HG02870 (cell line): ENCODE data around the gene IL17REL.
"Not testable (repeated sequence)": the region's sequence is repeated elsewhere in the genome, so short reads cannot be mapped to it uniquely, and the experiment has no call there.

Source experiments
- ATAC-seq: cut with Tn5 transposase; IDR thresholded peaks from one replicate; pipeline ENCODE4 v1.9.1; 2021; ENCODE audit warnings: mild to moderate bottlenecking, moderate library complexity; ENCODE audit not compliant: unreplicated experiment

The IL17REL gene

GRCh38 chr22:49948116-49948957 is 64.2 kb downstream of the IL17REL start:
- ATAC-seq, result no peak

GRCh38 chr22:49947296-49947622 is 65.3 kb downstream of the IL17REL start:
- no peak for ATAC-seq

DNA sequence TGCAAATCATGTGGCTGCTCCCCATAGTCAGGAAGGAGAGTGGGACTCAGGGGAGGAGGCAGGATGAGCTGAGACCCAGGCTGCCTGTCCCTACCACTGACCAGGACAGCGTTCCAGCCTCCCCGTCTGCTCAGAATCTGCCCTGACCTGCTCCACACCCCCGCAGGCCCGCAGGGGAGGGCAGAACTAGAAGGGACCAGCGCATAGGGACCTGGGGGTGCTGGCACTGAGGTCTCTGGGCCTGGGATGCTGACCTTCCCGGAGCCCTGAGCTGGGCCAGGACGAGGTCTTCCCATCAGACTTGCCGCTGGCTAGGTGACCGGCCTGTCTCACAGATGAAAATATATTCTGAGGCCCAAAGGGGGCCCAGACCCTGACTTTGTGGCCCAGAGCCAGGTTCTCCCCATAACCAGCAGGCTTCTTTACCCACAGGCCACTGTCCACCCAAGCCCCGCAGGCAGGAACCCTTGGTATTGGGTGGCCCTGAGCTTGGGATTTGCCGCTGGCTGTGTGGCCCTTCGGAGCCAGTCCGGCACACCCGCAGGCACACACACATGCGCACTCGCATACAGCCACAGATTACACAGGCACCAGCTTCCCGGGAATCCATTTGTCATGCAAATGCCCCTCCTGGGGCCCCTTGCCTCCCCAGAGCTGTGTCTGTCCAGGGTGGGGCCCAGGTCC is 65.8 kb downstream of the IL17REL start:
- ATAC-seq, result no peak

DNA sequence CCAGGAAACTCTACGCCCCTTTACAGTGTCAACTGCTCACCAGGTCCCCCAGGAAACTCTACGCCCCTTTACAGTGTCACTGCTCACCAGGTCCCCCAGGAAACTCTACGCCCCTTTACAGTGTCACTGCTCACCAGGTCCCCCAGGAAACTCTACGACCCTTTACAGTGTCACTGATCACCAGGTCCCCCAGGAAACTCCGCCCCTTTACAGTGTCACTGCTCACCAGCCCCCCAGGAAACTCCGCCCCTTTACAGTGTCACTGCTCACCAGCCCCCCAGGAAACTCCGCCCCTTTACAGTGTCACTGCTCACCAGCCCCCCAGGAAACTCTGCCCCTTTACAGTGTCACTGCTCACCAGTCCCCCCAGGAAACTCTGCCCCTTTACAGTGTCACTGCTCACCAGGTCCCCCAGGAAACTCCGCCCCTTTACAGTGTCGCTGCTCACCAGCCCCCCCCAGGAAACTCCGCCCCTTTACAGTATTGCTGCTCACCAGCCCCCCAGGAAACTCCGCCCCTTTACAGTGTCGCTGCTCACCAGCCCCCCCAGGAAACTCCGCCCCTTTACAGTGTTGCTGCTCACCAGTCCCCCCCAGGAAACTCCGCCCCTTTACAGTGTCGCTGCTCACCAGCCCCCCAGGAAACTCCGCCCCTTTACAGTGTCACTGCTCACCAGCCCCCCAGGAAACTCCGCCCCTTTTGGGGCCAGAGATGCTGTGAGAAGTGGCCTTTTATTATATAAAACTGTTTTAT is 67.3 kb downstream of the IL17REL start:
- ATAC-seq, result not testable (repeated sequence)
